Neural progenitor cell (in vitro differentiated cells): ENCODE measurements around the gene FBXO44. TPM values are rescaled to one million over a fixed set of nuclear protein-coding genes. Genes with fewer than 3 reads are reported as not detected.

ENCODE experiments used
- DNase-seq: peaks from one replicate; pipeline ENCODE4 v3.0.0-alpha.2; 2016; ENCODE audit warnings: low spot score
- H2AFZ ChIP-seq: fragments of 200-600 bp; sonication (generic); replicated peaks from 2 replicates; pipeline ENCODE4 v1.6.1; 2016; ENCODE audit warnings: antibody characterized with exemption
- H3F3A ChIP-seq: fragments of 200-600 bp; sonication (generic); 2 replicates; pipeline ENCODE4 v1.6.1; 2016; ENCODE audit warnings: antibody characterized with exemption, low read depth
- H3K27ac ChIP-seq: fragments of 200-600 bp; sonication (generic); 2 replicates; pipeline ENCODE4 v1.5.1; 2016; ENCODE audit warnings: mild to moderate bottlenecking
- H3K27me3 ChIP-seq: fragments of 200-600 bp; sonication (generic); 2 replicates; pipeline ENCODE4 v1.6.1; 2016; ENCODE audit warnings: mild to moderate bottlenecking, moderate library complexity
- H3K36me3 ChIP-seq: fragments of 200-600 bp; sonication (generic); 2 replicates; pipeline ENCODE4 v1.5.1; 2016
- H3K4me1 ChIP-seq: fragments of 200-600 bp; sonication (generic); 2 replicates; pipeline ENCODE4 v1.6.1; 2016; ENCODE audit warnings: mixed run types
- H3K4me2 ChIP-seq: fragments of 200-600 bp; sonication (generic); 2 replicates; pipeline ENCODE4 v1.6.1; 2016
- H3K4me3 ChIP-seq: fragments of 200-600 bp; sonication (generic); 2 replicates; pipeline ENCODE4 v1.5.1; 2016
- H3K79me2 ChIP-seq: fragments of 200-600 bp; sonication (generic); 2 replicates; pipeline ENCODE4 v1.6.1; 2016; ENCODE audit warnings: low read depth
- H3K9ac ChIP-seq: fragments of 200-600 bp; sonication (generic); 2 replicates; pipeline ENCODE4 v1.6.1; 2016
- H3K9me3 ChIP-seq: fragments of 200-600 bp; sonication (generic); 2 replicates; pipeline ENCODE4 v1.5.1; 2016; ENCODE audit warnings: low read depth
- H4K20me1 ChIP-seq: fragments of 200-600 bp; sonication (generic); 2 replicates; pipeline ENCODE4 v1.6.1; 2016; ENCODE audit warnings: low read depth
- H3K27ac Mint-ChIP-seq: 3 replicates; pipeline ENCODE4 v1.8.0; 2021; ENCODE audit warnings: mixed read lengths
- H3K27me3 Mint-ChIP-seq: 2 replicates; pipeline ENCODE4 v1.8.0; 2022; ENCODE audit warnings: low read depth, mild to moderate bottlenecking, inconsistent platforms, moderate library complexity, mixed read lengths; ENCODE audit not compliant: insufficient read depth
- H3K36me3 Mint-ChIP-seq: 3 replicates; pipeline ENCODE4 v1.8.0; 2021; ENCODE audit warnings: mixed read lengths
- H3K4me1 Mint-ChIP-seq: 3 replicates; pipeline ENCODE4 v1.8.0; 2021; ENCODE audit warnings: mixed read lengths
- H3K4me3 Mint-ChIP-seq: 3 replicates; pipeline ENCODE4 v1.8.0; 2021; ENCODE audit warnings: mild to moderate bottlenecking, moderate library complexity, mixed read lengths
- H3K9me3 Mint-ChIP-seq: 3 replicates; pipeline ENCODE4 v1.8.0; 2020; ENCODE audit warnings: mixed read lengths
- CTCF ChIP-seq: fragments of 200-600 bp; sonication (generic); IDR thresholded peaks from 2 replicates; pipeline ENCODE4 v1.5.1; 2017; ENCODE audit warnings: antibody characterized with exemption, mild to moderate bottlenecking
- EZH2 ChIP-seq: fragments of 200-600 bp; sonication (generic); IDR thresholded peaks from 2 replicates; pipeline ENCODE4 v1.6.1; 2017; ENCODE audit warnings: antibody characterized with exemption, mild to moderate bottlenecking, moderate library complexity
- EZH2phosphoT487 ChIP-seq: fragments of 200-600 bp; sonication (generic); IDR thresholded peaks from 2 replicates; pipeline ENCODE4 v1.6.1; 2017; ENCODE audit warnings: antibody characterized with exemption
- total RNA-seq: library from RNA; depleted of rRNA; stranded (reverse); fragments of >200 nt; gene quantifications from 2 replicates; pipeline ENCODE4 v1.2.3, GENCODE V29; 2015; ENCODE audit warnings: low replicate concordance

FBXO44 gene
- total RNA-seq, 1 donor from 2014 or later: 5.3 TPM

- no peak overlapping the region for H3K9ac ChIP-seq
- H3K4me1 ChIP-seq: peaks cover 7% of the 10 kb centered on the region
- Mint-ChIP-seq H3K27ac (no peak overlapping the region), H3K4me1 (peaks cover 12% of the 10 kb centered on the region), H3K4me3 (peak overlapping the region; percentile 87), H3K9me3 (peaks cover 2% of the 10 kb centered on the region), H3K27me3 (peaks cover 27% of the 10 kb centered on the region), H3K36me3 (no peaks in the 10 kb centered on the region)
- H3K4me3 ChIP-seq: peak overlapping the region; percentile 83
- H3K9me3 ChIP-seq: no peaks in the 10 kb centered on the region
- H3F3A ChIP-seq: peaks cover 30% of the 10 kb centered on the region
- H3K4me2 ChIP-seq: peak overlapping the region; percentile 94
- no peak overlapping the region for H3K27ac ChIP-seq
- H3K36me3 ChIP-seq: no peaks in the 10 kb centered on the region
- H3K79me2 ChIP-seq: no peaks in the 10 kb centered on the region
- peak overlapping the region; percentile 44 for H2AFZ ChIP-seq
- peak; percentile 28 for DNase-seq
- H3K27me3 ChIP-seq: peaks cover 55% of the 10 kb centered on the region
- H4K20me1 ChIP-seq: peaks cover 4% of the 10 kb centered on the region
- TF ChIP-seq CTCF (peak; percentile 5), EZH2 (no peak), EZH2phosphoT487 (no peak)
These were observed 497 bp downstream of the FBXO44 start for GRCh38 chr1:11654939-11655808.

- DNase-seq: no peak
- H3K27me3 Mint-ChIP-seq: peaks cover 16% of the 10 kb centered on the region
- H3K36me3 Mint-ChIP-seq: peaks cover 3% of the 10 kb centered on the region
- H3K4me1 ChIP-seq: peaks cover 7% of the 10 kb centered on the region
- H3K4me3 ChIP-seq: no peak overlapping the region
- H3K36me3 ChIP-seq: no peaks in the 10 kb centered on the region
- peaks cover 19% of the 10 kb centered on the region for H3F3A ChIP-seq
- no peak overlapping the region for H3K27ac Mint-ChIP-seq
- H3K9me3 Mint-ChIP-seq: no peaks in the 10 kb centered on the region
- no peak for TF ChIP-seq EZH2phosphoT487
- no peak for TF ChIP-seq EZH2
- no peak for TF ChIP-seq CTCF
- peaks cover 10% of the 10 kb centered on the region for H3K4me1 Mint-ChIP-seq
- H3K27me3 ChIP-seq: peaks cover 30% of the 10 kb centered on the region
- no peak overlapping the region for H3K9ac ChIP-seq
- no peaks in the 10 kb centered on the region for H3K79me2 ChIP-seq
- H4K20me1 ChIP-seq: no peaks in the 10 kb centered on the region
- no peaks in the 10 kb centered on the region for H3K9me3 ChIP-seq
- no peak overlapping the region for H3K27ac ChIP-seq
- no peak overlapping the region for H3K4me2 ChIP-seq
- H3K4me3 Mint-ChIP-seq: no peak overlapping the region
- no peak overlapping the region for H2AFZ ChIP-seq
These were observed 3.0 kb downstream of the FBXO44 start for GRCh38 chr1:11657654-11658053.

GRCh38 chr1:11658542-11658941 is 3.9 kb downstream of the FBXO44 start:
- H3K4me3 ChIP-seq: no peak overlapping the region
- Mint-ChIP-seq H3K27me3 (peaks cover 14% of the 10 kb centered on the region), H3K4me3 (no peak overlapping the region), H3K36me3 (peaks cover 3% of the 10 kb centered on the region), H3K9me3 (no peaks in the 10 kb centered on the region), H3K4me1 (peaks cover 13% of the 10 kb centered on the region), H3K27ac (no peak overlapping the region)
- no peaks in the 10 kb centered on the region for H3K9me3 ChIP-seq
- peaks cover 7% of the 10 kb centered on the region for H3K4me1 ChIP-seq
- H3K36me3 ChIP-seq: no peaks in the 10 kb centered on the region
- H3K9ac ChIP-seq: no peak overlapping the region
- peaks cover 7% of the 10 kb centered on the region for H4K20me1 ChIP-seq
- H3K79me2 ChIP-seq: no peaks in the 10 kb centered on the region
- H3F3A ChIP-seq: peaks cover 18% of the 10 kb centered on the region
- TF ChIP-seq EZH2phosphoT487 (no peak), EZH2 (no peak), CTCF (no peak)
- no peak for DNase-seq
- H3K4me2 ChIP-seq: no peak overlapping the region
- H3K27ac ChIP-seq: no peak overlapping the region
- H3K27me3 ChIP-seq: peaks cover 27% of the 10 kb centered on the region
- no peak overlapping the region for H2AFZ ChIP-seq
